Liver (tissue), 9 donors: ENCODE results near the gene C5. TPM values are rescaled to one million over a fixed set of nuclear protein-coding genes. Genes with fewer than 3 reads are reported as not detected.

Experiments
- DNase-seq: peaks from one replicate; pipeline ENCODE4 v3.0.0-alpha.2; 2017; ENCODE audit warnings: low spot score
- H3K27ac ChIP-seq, 2 donors: one replicate each; pipeline ENCODE4 v1.7.0; 2013; ENCODE audit warnings: inconsistent platforms in 2 of 2, low read length in 2 of 2, control low read depth in 1 of 2, low read depth in 1 of 2, mild to moderate bottlenecking in 1 of 2
- H3K27me3 ChIP-seq, 4 donors: one replicate each; pipeline versions ENCODE4 v1.6.1 to v1.7.0; 2013; ENCODE audit warnings: low read length in 3 of 4, inconsistent platforms in 1 of 4, mild to moderate bottlenecking in 1 of 4, moderate library complexity in 1 of 4; ENCODE audit not compliant: control insufficient read depth in 4 of 4, insufficient read depth in 4 of 4
- H3K36me3 ChIP-seq, 4 donors: one replicate each; pipeline versions ENCODE4 v1.6.1 to v1.7.0; 2013; ENCODE audit warnings: low read length in 3 of 4, mild to moderate bottlenecking in 3 of 4, low read depth in 1 of 4, moderate library complexity in 1 of 4; ENCODE audit not compliant: control insufficient read depth in 4 of 4, insufficient read depth in 3 of 4
- H3K4me1 ChIP-seq, 4 donors: one replicate each; pipeline versions ENCODE4 v1.6.1 to v1.7.0; 2013; ENCODE audit warnings: low read length in 3 of 4, mild to moderate bottlenecking in 3 of 4, moderate library complexity in 1 of 4; ENCODE audit not compliant: control insufficient read depth in 4 of 4, insufficient read depth in 4 of 4
- H3K4me3 ChIP-seq, 3 donors: one replicate each; pipeline versions ENCODE4 v1.6.1 to v1.7.0; 2013; ENCODE audit warnings: low read length in 3 of 3, control low read depth in 1 of 3, low read depth in 1 of 3, mild to moderate bottlenecking in 1 of 3
- H3K9ac ChIP-seq, 2 donors: one replicate each; pipeline ENCODE4 v1.7.0; 2013; ENCODE audit warnings: low read length in 2 of 2, mild to moderate bottlenecking in 2 of 2, moderate library complexity in 2 of 2, control low read depth in 1 of 2, low read depth in 1 of 2
- H3K9me3 ChIP-seq, 4 donors: one replicate each; pipeline versions ENCODE4 v1.6.1 to v1.7.0; 2013; ENCODE audit warnings: low read length in 3 of 4; ENCODE audit not compliant: control insufficient read depth in 4 of 4
- ATF3 ChIP-seq: IDR thresholded peaks from 2 replicates; pipeline ENCODE4 v1.6.1; 2016; ENCODE audit warnings: antibody characterized with exemption
- CTCF ChIP-seq: fragments of 150-350 bp; IDR thresholded peaks from 2 replicates; pipeline ENCODE4 v1.5.1; 2017; ENCODE audit warnings: improper control_type of control experiment, low read depth, low read length; ENCODE audit not compliant: missing input control
- EGR1 ChIP-seq, 2 donors: IDR thresholded peaks; 2 replicates each; pipeline ENCODE4 v1.6.1; 2016 to 2018; ENCODE audit warnings: antibody characterized with exemption in 2 of 2, low read depth in 2 of 2
- FOXA1 ChIP-seq: IDR thresholded peaks from 2 replicates; pipeline ENCODE4 v1.6.1; 2016; ENCODE audit warnings: antibody characterized with exemption
- FOXA2 ChIP-seq: IDR thresholded peaks from 2 replicates; pipeline ENCODE4 v1.6.1; 2016; ENCODE audit warnings: antibody characterized with exemption
- GABPA ChIP-seq, 2 donors: IDR thresholded peaks in 1 of 2; conservative IDR thresholded peaks in 1 of 2; 2 replicates each; pipeline ENCODE4 v1.6.1; 2016; ENCODE audit warnings: antibody characterized with exemption in 2 of 2, mild to moderate bottlenecking in 1 of 2, moderate library complexity in 1 of 2
- HNF4A ChIP-seq, 2 donors: conservative IDR thresholded peaks; 2 replicates each; pipeline ENCODE4 v1.6.1; 2016; ENCODE audit warnings: antibody characterized with exemption in 2 of 2, mild to moderate bottlenecking in 2 of 2
- HNF4G ChIP-seq: IDR thresholded peaks from 2 replicates; pipeline ENCODE4 v1.6.1; 2016; ENCODE audit warnings: antibody characterized with exemption
- JUND ChIP-seq, 2 donors: IDR thresholded peaks; 2 replicates each; pipeline ENCODE4 v1.6.1; 2016; ENCODE audit warnings: antibody characterized with exemption in 2 of 2
- MAX ChIP-seq: IDR thresholded peaks from 2 replicates; pipeline ENCODE4 v1.6.1; 2016; ENCODE audit warnings: antibody characterized with exemption
- NR2F2 ChIP-seq: IDR thresholded peaks from 2 replicates; pipeline ENCODE4 v1.6.1; 2016; ENCODE audit warnings: antibody characterized with exemption
- RAD21 ChIP-seq, 2 donors: IDR thresholded peaks; 2 replicates each; pipeline ENCODE4 v1.6.1; 2016; ENCODE audit warnings: antibody characterized with exemption in 2 of 2, mild to moderate bottlenecking in 2 of 2
- REST ChIP-seq: IDR thresholded peaks from 2 replicates; pipeline ENCODE4 v1.6.1; 2016; ENCODE audit warnings: antibody characterized with exemption, mild to moderate bottlenecking
- RXRA ChIP-seq, 2 donors: IDR thresholded peaks; 2 replicates each; pipeline ENCODE4 v1.6.1; 2017 to 2018; ENCODE audit warnings: antibody characterized with exemption in 2 of 2, mild to moderate bottlenecking in 1 of 2
- SP1 ChIP-seq: IDR thresholded peaks from 2 replicates; pipeline ENCODE4 v1.6.1; 2018; ENCODE audit warnings: antibody characterized with exemption, mild to moderate bottlenecking
- TAF1 ChIP-seq: conservative IDR thresholded peaks from 2 replicates; pipeline ENCODE4 v1.6.1; 2016; ENCODE audit warnings: antibody characterized with exemption, mild to moderate bottlenecking
- YY1 ChIP-seq: IDR thresholded peaks from 2 replicates; pipeline ENCODE4 v1.6.1; 2016; ENCODE audit warnings: antibody characterized with exemption, mild to moderate bottlenecking
- ZBTB33 ChIP-seq: IDR thresholded peaks from 2 replicates; pipeline ENCODE4 v1.6.1; 2016; ENCODE audit warnings: antibody characterized with exemption
- WGBS: extraction: QIAGEN DNeasy Blood & Tissue Kit; methylation state at CpG from one replicate; pipeline ENCODE4 v1.1.7; 2013; 5-methylcytosine and 5-hydroxymethylcytosine counted together
- polyA plus RNA-seq, 2 donors: library from polyadenylated mRNA; stranded (reverse) in 1 of 2; unstranded in 1 of 2; fragments of 200-250 nt in 1 of 2; fragments of >200 nt in 1 of 2; fragmentation: Nextera tagmentation in 1 of 2; extraction: Ambion mirVana in 1 of 2; gene quantifications; one replicate each; pipeline versions ENCODE4 v1.2.1 to v1.2.3, GENCODE V29; 2013 to 2015
- total RNA-seq, 2 donors: library from RNA; depleted of rRNA; stranded (reverse); fragments of >200 nt; gene quantifications; one replicate each; pipeline ENCODE4 v1.2.3, GENCODE V29; 2014
- donor health status: healthy.
- donor health status: healthy.
- donor health status: healthy.
- donor health status: healthy.
- donor health status: healthy.

Gene C5
- total and polyA plus RNA-seq, 4 donors = 127 to 485 (median 361) TPM

- peak overlapping the region; percentile 61 to 63 for H3K27ac ChIP-seq
- DNase-seq = peak; percentile 84
- H3K27me3 ChIP-seq = no peaks in the 10 kb centered on the region
- H3K4me1 ChIP-seq = peaks cover 5 to 32% (median 17%) of the 10 kb centered on the region in 4 donors
- H3K4me3 ChIP-seq = no peak overlapping the region
- no peaks in the 10 kb centered on the region for H3K36me3 ChIP-seq
- H3K9me3 ChIP-seq = no peaks in the 10 kb centered on the region
- H3K9ac ChIP-seq = peak overlapping the region in 1 of 2 donors; percentile 0
- TF ChIP-seq TAF1 (peak; percentile 33), ATF3 (no peak), MAX (peak; percentile 88), REST (peak; percentile 67), HNF4G (no peak), SP1 (peak; percentile 55), CTCF (no peak), EGR1 (IDR thresholded peaks at IDR 0.05; ENCODE audit: low read depth in 2 of 2) (no peak), YY1 (peak; percentile 56), NR2F2 (no peak), ZBTB33 (no peak), HNF4A (conservative IDR thresholded peaks at IDR 0.05) (no peak), FOXA1 (no peak), RAD21 (IDR thresholded peaks at IDR 0.05) (peak; percentile 31 to 61), GABPA (IDR thresholded peaks at IDR 0.05 in 1 of 2, conservative IDR thresholded peaks at IDR 0.05 in 1 of 2) (peak in 1 of 2 donors; percentile 14), FOXA2 (no peak), JUND (IDR thresholded peaks at IDR 0.05) (no peak), RXRA (IDR thresholded peaks at IDR 0.05) (peak; percentile 10 to 36)
- 4% methylated on average over 4 of the region's 4 CpGs for WGBS
Measured at GRCh38 chr9:120935383-120935857, 114.7 kb downstream of the C5 start.
